Dedifferentiated amniotic fluid mesenchymal stem cell (primary cell): Measurements from ENCODE around the gene PEAR1.
A peak's percentile ranks its signal among the peaks of the same experiment; 100 is the strongest.

Experiments used
- DNase-seq: peaks from one replicate; pipeline ENCODE4 v3.0.0-alpha.2; 2016; ENCODE audit errors: extremely low spot score

Gene PEAR1

DNA sequence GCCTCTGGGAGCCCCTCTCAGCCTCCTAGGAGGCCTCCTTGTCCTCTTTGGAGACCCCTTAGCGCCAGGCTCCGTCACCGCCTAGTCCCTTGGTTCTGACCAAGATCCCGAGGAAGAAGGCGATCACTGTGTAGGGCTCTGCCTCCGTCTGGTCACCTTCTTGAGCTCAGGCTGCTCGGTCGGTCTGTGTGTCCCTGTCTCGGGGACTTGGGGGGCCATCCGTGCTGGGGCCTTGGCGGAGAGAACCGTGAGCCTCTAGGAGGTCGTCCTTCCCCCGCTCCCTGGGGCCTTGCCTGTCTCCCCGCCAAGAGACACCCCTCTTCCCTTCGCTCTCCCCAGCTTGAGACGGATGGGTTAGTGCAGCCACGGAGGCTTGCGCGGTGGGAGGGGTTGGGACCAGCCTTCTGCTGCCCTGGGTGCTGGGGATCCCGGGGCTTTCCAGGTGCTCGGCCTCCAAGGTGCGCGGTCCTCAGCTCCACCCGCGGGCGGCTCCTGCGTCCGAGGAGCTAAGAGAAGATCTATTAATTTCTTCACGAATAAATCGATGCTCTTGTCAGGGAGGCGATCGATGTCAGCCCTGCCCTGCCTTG, 33.9 kb upstream of the PEAR1 start:
- DNase-seq, result no peak

DNA sequence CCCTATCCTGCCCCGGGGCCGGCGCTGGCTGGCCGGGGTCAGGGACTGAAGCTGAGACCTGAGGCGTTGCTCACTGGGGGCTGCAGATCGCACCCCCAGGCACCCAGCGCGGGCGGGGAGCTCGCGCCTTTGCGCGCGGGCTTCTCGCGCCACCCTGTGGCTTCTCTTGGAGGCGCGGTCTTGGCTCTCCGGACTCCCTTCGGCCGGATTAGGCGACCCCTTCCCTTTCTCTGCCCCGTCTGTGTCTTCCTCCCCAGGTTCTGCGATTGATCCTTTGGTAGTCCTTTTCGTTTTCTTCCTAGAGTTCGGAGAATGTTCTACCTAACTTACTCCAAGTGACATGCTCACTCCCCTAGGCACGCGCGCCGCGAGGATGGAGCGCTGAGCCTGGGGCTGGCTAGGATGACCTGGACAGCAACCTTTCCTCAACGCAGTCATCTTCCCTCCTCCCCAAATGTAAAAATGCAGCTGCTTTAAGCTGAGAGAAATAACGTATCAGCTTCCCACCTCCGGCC, 33.3 kb upstream of the PEAR1 start:
- DNase-seq, result peak; percentile 22

DNA sequence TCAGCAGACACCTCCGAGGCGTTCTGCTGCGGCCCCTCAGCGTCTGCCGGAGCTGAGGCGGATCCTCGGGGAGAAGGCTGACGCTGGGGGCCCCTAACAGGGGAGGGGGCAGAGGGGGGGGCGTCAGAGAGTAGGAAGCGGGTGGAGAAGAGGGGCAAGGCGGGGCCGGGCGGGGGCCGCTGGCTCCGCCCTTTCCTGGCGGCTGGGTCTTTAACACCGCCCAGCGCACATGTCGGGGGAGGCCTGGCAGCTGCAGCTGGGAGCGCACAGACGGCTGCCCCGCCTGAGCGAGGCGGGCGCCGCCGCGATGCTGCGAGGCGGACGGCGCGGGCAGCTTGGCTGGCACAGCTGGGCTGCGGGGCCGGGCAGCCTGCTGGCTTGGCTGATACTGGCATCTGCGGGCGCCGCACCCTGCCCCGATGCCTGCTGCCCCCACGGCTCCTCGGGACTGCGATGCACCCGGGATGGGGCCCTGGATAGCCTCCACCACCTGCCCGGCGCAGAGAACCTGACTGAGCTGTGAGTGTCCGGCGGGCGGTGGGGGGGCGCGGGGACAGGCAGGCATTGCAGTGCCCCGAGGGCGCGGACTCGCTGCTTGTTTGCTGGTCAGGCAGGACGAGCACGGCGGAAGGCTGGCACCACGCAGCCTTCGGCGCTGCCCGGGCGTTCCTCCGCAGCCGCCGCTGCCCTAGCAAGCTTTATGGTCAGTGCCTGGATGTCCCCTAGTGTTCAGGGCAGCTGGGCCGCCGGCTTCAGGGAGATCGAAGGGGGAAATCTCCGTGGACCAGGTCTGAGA, 32.7 kb upstream of the PEAR1 start, which contains the start of gene NTRK1:
Gene NTRK1, plus strand, starts transcription at position 238 of the 796 bp plus-strand sequence. Its CDS starts 70 bp downstream, at position 308.
- no peak for DNase-seq

DNA sequence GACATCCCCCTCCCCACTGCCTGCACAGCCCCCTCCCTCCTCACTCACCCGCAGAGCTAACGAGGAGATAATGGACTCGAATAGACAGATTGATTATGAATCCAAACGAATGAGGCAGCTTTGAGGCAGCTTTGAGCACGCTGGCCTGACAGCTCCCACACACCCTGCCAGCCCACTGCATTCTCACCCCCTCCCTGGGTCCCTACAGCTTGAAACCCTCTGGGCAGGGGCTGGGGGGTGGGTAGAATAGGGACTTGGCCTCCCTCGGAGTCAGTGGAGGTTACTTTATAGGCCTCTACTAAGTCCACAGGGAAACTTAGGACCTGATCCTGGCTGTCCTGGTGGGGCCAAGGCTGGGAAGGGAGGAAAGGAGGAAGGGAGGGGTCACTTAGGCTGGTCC, 30.9 kb upstream of the PEAR1 start:
- DNase-seq, result no peak

DNA sequence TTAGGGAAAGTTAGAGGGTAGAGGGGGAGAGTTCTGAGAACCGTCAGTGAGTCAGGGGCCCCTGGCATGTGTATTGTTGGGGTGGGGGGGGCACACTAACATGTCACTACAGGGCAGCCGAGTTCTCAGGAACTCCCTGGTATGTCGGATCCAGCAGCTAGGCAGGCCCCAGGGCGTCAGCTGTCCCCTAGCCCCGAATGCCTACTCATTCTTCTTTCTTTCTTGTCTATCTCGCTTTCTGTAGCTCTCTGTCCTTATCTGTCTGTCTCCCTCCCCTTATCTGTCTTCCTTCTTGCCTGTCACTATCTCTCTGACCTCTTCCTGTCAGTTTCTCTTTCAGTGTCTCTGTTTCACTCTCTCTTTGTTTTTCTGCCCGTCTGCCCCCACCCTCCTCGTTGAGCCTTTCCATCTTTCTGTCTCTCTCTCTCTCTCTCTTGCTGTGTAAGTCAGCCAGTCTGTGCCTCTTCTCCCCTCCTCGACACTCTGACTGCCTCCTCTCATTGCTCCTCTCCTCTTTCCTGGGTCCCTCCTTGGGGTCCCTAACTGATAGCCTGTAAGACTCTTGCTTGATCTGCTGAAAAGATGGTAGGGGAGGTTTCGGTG, 30.4 kb upstream of the PEAR1 start:
- no peak for DNase-seq

DNA sequence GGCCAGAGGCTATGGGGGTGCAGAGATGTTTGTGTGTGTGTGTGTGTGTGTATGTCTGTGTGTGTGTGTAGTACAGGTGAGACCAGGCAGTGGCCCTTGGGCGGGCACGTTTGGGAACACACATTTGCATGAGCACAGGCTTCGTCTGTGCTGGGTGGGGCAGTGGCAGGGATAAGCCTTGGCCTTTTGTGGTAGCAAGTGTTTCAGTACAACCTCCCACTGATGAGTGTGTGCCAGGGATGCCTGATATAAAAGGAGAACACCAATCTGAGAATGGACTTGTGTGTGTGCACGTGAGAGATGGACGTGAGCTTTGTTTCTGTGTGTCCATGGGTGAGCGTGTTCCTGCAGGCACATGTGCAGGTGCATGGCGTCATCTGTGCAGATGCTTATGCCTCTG, 29.9 kb upstream of the PEAR1 start:
- DNase-seq, result no peak

DNA sequence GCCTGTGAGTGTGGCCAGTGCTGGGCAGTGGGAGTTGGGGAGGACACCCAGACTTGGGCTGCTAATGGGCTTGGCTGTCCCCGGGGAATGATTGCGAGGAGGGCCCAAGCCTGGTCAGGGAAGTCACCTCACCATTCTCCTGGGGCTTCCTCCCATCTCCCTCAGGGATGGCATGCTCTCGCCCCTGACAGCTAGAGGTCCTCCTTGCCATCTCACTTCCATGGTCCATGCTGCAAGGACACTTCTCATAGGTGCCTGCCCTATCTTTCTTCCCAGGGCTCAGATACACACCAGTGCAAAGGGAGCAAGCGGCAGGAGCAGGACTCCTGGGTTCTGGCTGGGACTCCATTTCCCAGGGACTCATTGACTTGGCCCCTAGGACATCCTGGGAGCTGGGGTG, 28.7 kb upstream of the PEAR1 start:
- DNase-seq, result no peak

DNA sequence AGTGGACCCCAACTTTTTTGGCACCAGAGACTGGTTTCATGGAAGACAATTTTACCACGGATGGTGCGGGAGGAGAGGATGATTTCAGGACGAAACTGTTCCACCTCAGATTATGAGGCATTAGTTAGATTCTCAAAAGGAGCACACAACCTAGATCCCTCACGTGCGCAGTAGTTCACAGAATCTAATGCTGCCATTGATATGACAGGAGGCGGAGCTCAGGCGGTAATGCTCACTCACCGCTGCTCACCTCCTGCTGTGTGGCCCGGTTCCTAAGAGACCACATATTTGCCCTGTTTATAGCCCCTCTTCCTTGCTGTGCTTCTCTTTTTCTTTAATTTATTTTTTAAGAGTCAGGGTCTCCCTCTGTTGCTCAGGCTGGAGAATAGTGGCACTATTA, 28.3 kb upstream of the PEAR1 start:
- DNase-seq, result no peak

DNA sequence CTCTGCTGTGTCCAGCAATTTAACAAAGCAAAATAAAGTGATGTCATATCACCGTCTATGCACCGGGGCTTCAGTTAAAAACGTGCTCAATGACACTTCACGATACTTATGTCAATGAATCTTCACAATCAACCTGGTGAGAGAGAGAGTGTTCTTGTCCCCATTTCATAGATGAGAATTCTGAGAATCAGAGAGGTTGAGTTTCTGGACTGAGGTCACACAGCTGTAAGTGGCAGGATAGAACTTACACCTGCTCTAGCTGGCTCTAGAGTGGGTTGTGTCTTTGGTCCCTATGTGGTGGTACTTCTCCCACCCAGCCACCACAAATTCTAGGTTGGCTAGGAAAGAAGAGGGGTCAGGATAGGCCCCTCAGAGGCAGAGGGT, 27.7 kb upstream of the PEAR1 start:
- no peak for DNase-seq

DNA sequence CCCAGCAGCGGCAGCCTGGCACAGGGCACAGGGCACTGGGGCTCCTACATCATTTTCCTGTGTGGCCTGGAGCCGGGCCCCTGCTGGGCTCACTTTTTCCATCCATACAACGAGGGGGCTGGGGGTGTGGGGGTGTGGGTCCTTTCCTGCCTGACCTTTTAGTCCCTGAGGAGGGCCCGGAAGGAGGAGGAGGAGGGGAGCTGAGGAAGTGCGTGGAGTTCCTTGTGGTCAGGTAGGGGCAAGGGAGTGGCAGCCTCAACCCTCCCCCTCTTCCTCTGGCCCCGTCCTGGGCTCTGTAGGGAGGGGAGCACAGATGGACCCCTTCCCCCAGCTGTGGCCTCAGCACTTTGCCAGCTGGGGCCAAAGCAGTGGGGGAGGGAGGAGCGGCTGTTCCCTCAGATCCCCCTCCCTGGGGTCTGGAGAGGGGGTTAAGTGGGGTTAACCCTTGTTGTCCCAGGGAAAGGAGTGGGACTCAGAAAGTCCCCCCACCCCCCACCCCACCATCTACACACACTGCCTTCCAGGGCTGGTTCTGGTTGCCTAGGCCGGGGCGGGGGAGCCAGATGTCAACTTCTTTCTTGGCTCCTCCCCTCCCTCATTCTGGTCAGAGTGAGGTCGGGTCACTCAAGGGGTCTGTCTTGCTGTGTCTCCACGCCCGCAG, 27.1 kb upstream of the PEAR1 start:
- DNase-seq, result no peak

DNA sequence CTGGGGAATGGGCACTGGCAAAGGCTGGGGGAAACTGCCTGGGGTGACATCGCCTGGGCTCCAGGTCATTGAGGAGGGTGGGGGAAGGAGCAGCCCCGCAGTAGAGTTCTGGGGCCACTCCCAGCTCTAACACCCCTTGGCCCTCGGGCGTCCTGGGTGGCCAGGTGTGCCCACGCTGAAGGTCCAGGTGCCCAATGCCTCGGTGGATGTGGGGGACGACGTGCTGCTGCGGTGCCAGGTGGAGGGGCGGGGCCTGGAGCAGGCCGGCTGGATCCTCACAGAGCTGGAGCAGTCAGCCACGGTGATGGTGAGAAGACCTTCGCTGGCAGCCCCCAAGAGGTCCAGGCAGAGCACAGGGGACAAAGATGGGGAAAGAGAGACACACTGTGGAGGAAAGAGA, 25.2 kb upstream of the PEAR1 start:
- no peak for DNase-seq

DNA sequence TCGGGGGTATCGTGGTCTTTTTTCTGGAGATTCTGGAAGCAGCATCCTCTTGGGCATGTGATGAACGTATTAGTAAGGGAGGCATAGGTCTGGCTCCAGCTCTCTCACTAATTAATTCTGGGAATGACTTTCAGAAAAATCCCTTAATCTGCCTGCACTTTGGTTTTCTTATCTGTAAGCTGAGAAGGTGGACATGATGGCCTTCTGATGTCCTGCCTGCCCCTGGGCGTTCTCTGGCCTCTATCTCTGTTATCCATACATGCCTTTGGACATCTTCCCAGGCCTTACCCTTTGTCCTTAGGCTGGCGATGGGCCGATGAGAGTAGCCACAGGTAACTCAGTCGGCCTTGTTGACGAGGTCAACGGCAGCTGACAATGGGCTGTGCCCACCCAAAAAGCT, 24.1 kb upstream of the PEAR1 start:
- no peak for DNase-seq

DNA sequence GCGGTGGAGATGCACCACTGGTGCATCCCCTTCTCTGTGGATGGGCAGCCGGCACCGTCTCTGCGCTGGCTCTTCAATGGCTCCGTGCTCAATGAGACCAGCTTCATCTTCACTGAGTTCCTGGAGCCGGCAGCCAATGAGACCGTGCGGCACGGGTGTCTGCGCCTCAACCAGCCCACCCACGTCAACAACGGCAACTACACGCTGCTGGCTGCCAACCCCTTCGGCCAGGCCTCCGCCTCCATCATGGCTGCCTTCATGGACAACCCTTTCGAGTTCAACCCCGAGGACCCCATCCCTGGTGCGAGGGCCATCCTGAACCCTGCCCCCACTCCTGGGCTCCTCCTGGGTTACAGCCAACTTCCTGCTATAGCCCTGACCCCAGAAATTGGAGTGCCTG, 19.9 kb upstream of the PEAR1 start:
- no peak for DNase-seq

DNA sequence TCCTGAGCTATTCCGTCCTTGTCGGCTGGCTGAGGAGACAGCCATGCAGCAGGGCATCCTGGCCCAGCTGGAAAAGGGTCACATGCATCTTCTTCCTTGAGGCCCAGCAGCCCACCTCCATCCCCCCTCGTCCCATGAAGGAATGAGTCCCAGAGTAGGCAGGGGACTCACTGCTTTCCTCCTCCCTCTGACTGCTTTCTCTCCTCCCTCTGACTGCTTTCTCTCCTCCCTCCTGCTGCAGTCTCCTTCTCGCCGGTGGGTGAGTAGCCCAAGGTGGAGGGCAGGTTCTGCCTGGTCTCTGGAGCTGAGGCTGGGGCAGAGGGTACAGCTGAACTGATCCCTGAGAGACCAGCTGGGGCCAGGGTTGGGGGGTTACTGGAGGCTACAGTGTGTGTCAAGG, 19.4 kb upstream of the PEAR1 start:
- DNase-seq, result no peak

DNA sequence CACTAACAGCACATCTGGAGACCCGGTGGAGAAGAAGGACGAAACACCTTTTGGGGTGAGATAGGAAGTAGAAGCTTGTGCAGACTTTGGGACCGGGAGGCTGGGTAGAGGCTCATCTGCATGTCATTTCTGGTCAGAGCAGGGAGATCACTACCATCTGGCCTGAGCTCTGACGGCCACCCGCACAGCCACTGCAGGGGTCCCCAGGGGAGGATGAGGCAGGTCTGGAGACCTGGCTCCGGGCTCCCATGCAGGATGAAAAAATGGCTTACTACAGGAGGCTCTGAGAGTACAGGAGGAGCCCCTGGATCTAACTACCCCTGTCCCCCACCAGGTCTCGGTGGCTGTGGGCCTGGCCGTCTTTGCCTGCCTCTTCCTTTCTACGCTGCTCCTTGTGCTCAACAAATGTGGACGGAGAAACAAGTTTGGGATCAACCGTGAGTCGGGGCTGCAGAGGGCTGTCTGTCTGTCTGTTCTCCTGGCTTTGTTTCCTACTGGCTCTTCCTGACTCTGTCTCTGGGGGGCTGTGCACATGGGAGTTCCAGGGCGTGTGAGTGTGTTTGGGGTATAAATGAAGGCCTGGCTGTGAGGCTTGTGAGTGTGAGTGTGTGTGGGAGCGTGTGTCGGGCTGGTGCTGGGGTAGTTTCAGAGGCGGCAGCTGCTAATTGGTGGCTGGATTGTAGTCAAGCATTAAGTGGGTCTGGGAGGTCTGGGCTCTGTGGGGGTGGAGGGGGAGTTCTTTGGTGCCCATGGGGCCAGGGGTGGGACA, 18.8 kb upstream of the PEAR1 start:
- DNase-seq, result no peak

DNA sequence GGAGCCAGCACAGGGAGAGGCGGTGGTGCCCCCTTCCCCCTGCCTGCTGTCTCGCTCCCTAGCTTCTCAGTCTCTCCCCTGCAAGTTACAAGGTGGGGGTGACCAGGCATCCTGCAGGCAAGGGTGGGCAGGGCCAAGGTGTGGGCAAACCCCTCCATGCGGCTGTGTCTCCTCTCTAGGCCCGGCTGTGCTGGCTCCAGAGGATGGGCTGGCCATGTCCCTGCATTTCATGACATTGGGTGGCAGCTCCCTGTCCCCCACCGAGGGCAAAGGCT, 18.2 kb upstream of the PEAR1 start:
- DNase-seq, result no peak

DNA sequence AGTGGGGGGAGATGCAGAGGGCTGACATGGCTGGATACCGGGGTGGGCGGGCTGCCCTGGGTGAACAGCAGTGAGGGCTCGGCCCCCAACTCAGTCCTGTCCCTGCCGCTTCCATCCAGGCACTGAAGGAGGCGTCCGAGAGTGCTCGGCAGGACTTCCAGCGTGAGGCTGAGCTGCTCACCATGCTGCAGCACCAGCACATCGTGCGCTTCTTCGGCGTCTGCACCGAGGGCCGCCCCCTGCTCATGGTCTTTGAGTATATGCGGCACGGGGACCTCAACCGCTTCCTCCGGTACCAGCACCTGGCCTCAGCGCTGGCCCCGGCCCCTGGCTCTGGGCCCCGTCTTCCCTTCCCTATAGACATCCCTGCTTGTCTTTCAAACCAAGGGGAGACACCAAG, 17.2 kb upstream of the PEAR1 start:
- no peak for DNase-seq

DNA sequence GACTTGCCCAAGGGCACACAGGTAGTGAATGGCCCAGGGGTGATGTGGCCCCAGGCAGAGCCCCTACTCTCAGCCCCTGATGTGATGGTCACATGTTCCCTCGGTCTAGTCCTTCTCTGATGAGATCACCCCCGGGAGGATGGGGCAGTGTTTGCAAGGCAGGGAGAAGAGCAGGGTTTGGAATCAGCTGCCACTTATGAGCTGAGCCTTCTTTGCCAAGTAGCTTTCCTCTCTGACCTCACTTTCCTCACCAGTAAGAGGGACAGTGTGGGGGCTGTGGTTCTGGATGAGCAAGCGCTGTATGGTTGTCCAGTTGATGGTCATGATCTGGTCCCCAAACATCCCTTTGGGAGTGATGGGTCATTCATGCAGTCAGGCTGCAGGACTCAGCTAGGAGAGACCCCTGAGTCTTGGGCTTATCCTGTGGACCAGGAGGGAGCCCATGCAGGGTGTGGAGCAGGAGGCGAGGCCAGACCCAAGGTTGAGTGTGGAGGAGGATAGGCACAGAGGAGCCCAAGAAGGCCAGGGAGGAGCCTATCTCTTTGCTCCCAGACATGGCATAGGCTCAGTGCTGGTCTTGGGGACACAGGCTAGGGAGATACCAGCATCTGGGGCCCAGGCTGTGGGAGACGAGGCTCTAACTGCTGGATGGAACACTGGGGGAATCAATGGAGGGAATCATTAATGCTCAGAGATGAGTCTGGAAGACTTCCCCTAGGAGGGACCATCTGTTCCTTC, 15.9 kb upstream of the PEAR1 start:
- no peak for DNase-seq

DNA sequence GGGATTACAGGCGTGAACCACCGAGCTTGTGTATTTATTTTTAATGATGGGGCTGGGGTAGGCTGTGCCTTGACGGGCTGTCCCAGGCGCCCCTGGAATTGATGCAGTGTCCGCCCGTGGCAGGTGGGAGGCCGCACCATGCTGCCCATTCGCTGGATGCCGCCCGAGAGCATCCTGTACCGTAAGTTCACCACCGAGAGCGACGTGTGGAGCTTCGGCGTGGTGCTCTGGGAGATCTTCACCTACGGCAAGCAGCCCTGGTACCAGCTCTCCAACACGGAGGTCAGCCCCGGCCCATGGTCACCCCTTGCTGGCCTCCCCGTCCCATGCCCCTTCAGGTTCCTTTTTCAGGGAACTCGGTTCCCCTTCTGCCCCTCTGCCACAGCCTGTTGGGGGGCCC, 13.6 kb upstream of the PEAR1 start:
- DNase-seq, result no peak

DNA sequence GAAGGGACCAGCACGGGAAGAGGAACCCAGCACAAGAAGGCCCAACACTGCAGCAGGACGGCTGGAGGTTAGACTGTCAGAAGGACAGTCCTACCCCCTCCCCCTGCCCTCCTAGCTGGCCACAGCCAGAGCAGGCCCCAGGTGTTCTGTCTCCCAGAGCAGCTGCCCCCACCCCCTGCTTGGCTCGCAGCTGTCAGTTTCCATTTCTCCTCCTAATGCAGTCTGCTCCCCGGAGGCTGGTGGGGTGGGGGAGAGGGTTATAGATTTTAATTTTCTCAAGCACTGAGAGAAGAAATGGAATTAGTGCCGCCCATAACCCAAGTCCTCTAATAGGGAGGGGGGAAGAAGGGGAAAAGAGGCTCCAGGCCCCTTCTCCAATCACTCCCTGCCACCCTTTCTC, 13.0 kb upstream of the PEAR1 start:
- DNase-seq, result no peak

DNA sequence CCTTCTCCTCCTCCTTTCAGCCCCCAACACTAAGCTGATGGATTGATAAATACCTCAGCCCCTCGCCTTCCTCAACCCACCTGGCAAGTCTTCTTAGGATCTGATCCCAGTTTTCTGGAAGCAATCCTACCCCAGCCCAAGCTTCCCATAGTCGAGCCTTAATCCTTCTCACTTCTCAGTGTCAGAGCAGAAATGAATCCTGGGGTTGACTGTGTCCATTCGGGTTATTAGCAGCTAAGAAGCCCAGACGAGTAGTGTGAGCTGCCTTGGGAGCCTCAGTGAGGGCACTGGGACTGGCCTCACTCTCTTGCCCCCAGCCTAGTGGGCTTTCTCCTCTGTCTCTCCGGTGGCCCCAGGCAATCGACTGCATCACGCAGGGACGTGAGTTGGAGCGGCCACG, 12.4 kb upstream of the PEAR1 start:
- no peak for DNase-seq
